IPS-20b (cell line): Measurements from ENCODE around the gene ZNF76.
"Not testable (repeated sequence)": the region's sequence is repeated elsewhere in the genome, so short reads cannot be mapped to it uniquely, and the experiment has no call there.

Experiments
- H3K27ac ChIP-seq: one replicate; pipeline ENCODE4 v1.5.1; 2013; ENCODE audit warnings: low read length
- H3K27me3 ChIP-seq: 2 replicates; pipeline ENCODE4 v1.6.1; 2013; ENCODE audit warnings: mild to moderate bottlenecking, low read length, inconsistent platforms; ENCODE audit not compliant: insufficient read depth
- H3K36me3 ChIP-seq: 2 replicates; pipeline ENCODE4 v1.6.1; 2013; ENCODE audit warnings: low read depth, mild to moderate bottlenecking, inconsistent platforms, low read length, moderate library complexity; ENCODE audit not compliant: insufficient read depth
- H3K4me1 ChIP-seq: 2 replicates; pipeline ENCODE4 v1.6.1; 2013; ENCODE audit warnings: mild to moderate bottlenecking, control low read depth, inconsistent platforms, low read length, moderate library complexity; ENCODE audit not compliant: insufficient read depth
- H3K4me3 ChIP-seq: 2 replicates; pipeline ENCODE4 v1.5.1; 2013; ENCODE audit warnings: mild to moderate bottlenecking, low read length, inconsistent platforms
- H3K9ac ChIP-seq: 2 replicates; pipeline ENCODE4 v1.6.1; 2013; ENCODE audit warnings: low read depth, mild to moderate bottlenecking, inconsistent platforms, low read length, moderate library complexity
- H3K9me3 ChIP-seq: 2 replicates; pipeline ENCODE4 v1.6.1; 2013; ENCODE audit warnings: mild to moderate bottlenecking, low read depth, low read length, inconsistent platforms; ENCODE audit not compliant: insufficient read depth

ZNF76 gene

GRCh38 chr6:35319346-35320030, 60.0 kb downstream of the ZNF76 start:
- no peak overlapping the region for H3K4me3 ChIP-seq
- no peak overlapping the region for H3K27ac ChIP-seq
- H3K9ac ChIP-seq = no peak overlapping the region
- no peaks in the 10 kb centered on the region for H3K36me3 ChIP-seq
- peaks cover 21% of the 10 kb centered on the region for H3K27me3 ChIP-seq
- H3K4me1 ChIP-seq = no peaks in the 10 kb centered on the region
- no peaks in the 10 kb centered on the region for H3K9me3 ChIP-seq

- Histone ChIP-seq H3K4me3 (no peak overlapping the region), H3K36me3 (no peaks in the 10 kb centered on the region), H3K4me1 (no peaks in the 10 kb centered on the region), H3K9ac (no peak overlapping the region), H3K9me3 (no peaks in the 10 kb centered on the region), H3K27me3 (peaks cover 21% of the 10 kb centered on the region), H3K27ac (no peak overlapping the region)
Observed at GRCh38 chr6:35320031-35320410, 60.5 kb downstream of the ZNF76 start.

GRCh38 chr6:35321091-35321490, 61.6 kb downstream of the ZNF76 start:
- Histone ChIP-seq H3K27me3 (peaks cover 20% of the 10 kb centered on the region), H3K4me1 (no peaks in the 10 kb centered on the region), H3K27ac (no peak overlapping the region), H3K36me3 (no peaks in the 10 kb centered on the region), H3K9me3 (no peaks in the 10 kb centered on the region), H3K9ac (no peak overlapping the region), H3K4me3 (no peak overlapping the region)

GRCh38 chr6:35327349-35328027, 68.0 kb downstream of the ZNF76 start:
- no peaks in the 10 kb centered on the region for H3K27me3 ChIP-seq
- H3K4me1 ChIP-seq = no peaks in the 10 kb centered on the region
- no peak overlapping the region for H3K4me3 ChIP-seq
- H3K36me3 ChIP-seq = no peaks in the 10 kb centered on the region
- no peak overlapping the region for H3K27ac ChIP-seq
- no peaks in the 10 kb centered on the region for H3K9me3 ChIP-seq
- no peak overlapping the region for H3K9ac ChIP-seq

- H3K36me3 ChIP-seq = no peaks in the 10 kb centered on the region
Observed at GRCh38 chr6:35328108-35328723, 68.7 kb downstream of the ZNF76 start.

GRCh38 chr6:35328965-35329364, 69.4 kb downstream of the ZNF76 start:
- not testable (repeated sequence) for H3K4me3 ChIP-seq, H3K9ac ChIP-seq, H3K9me3 ChIP-seq, H3K36me3 ChIP-seq, H3K27me3 ChIP-seq, H3K4me1 ChIP-seq, H3K27ac ChIP-seq

More at GRCh38 chr6:35328108-35328723, 68.7 kb downstream of the ZNF76 start:
- Histone ChIP-seq H3K9me3 (no peaks in the 10 kb centered on the region), H3K9ac (no peak overlapping the region), H3K4me1 (no peaks in the 10 kb centered on the region), H3K27ac (no peak overlapping the region), H3K27me3 (no peaks in the 10 kb centered on the region), H3K4me3 (no peak overlapping the region)

- Histone ChIP-seq H3K27me3 (no peaks in the 10 kb centered on the region), H3K9me3 (no peaks in the 10 kb centered on the region), H3K4me3 (no peak overlapping the region), H3K36me3 (no peaks in the 10 kb centered on the region), H3K4me1 (no peaks in the 10 kb centered on the region), H3K9ac (no peak overlapping the region), H3K27ac (no peak overlapping the region)
Observed at GRCh38 chr6:35330541-35331119, 71.1 kb downstream of the ZNF76 start.

GRCh38 chr6:35332074-35332887, 72.7 kb downstream of the ZNF76 start:
- H3K36me3 ChIP-seq, H3K4me1 ChIP-seq, H3K9ac ChIP-seq, H3K27ac ChIP-seq, H3K4me3 ChIP-seq, H3K27me3 ChIP-seq, H3K9me3 ChIP-seq: not testable (repeated sequence)

- Histone ChIP-seq H3K36me3 (no peaks in the 10 kb centered on the region), H3K27ac (no peak overlapping the region), H3K4me3 (no peak overlapping the region), H3K9me3 (no peaks in the 10 kb centered on the region), H3K27me3 (peaks cover 9% of the 10 kb centered on the region; the same call in 1 of the 2 replicates), H3K9ac (no peak overlapping the region), H3K4me1 (no peaks in the 10 kb centered on the region)
Observed at GRCh38 chr6:35341557-35341956, 82.0 kb downstream of the ZNF76 start.

- Histone ChIP-seq H3K9ac (peak within 1 kb of the TSS; percentile 58; the same call in 1 of the 2 replicates), H3K9me3 (no peaks in the 10 kb centered on the region), H3K4me1 (no peaks in the 10 kb centered on the region), H3K36me3 (peaks cover 6% of the 10 kb centered on the region; the same call in 1 of the 2 replicates), H3K4me3 (peak within 1 kb of the TSS; percentile 77), H3K27ac (no peak within 1 kb of the TSS), H3K27me3 (peaks cover 9% of the 10 kb centered on the region; the same call in 1 of the 2 replicates)
Observed at GRCh38 chr6:35342258-35343091, 82.9 kb downstream of the ZNF76 start, which contains the start of gene PPARD. TSS of gene PPARD (plus strand) at chr6:35342558. CDS start at chr6:35411088, 68,530 bp downstream.
